ENCODE data around the gene BFAR. TPM values are rescaled to one million over a fixed set of nuclear protein-coding genes. Genes with fewer than 3 reads are reported as not detected.

The BFAR gene
- 10 to 100 TPM; 41.6 to 51.4 (median 44.8) TPM for total RNA-seq

DNA sequence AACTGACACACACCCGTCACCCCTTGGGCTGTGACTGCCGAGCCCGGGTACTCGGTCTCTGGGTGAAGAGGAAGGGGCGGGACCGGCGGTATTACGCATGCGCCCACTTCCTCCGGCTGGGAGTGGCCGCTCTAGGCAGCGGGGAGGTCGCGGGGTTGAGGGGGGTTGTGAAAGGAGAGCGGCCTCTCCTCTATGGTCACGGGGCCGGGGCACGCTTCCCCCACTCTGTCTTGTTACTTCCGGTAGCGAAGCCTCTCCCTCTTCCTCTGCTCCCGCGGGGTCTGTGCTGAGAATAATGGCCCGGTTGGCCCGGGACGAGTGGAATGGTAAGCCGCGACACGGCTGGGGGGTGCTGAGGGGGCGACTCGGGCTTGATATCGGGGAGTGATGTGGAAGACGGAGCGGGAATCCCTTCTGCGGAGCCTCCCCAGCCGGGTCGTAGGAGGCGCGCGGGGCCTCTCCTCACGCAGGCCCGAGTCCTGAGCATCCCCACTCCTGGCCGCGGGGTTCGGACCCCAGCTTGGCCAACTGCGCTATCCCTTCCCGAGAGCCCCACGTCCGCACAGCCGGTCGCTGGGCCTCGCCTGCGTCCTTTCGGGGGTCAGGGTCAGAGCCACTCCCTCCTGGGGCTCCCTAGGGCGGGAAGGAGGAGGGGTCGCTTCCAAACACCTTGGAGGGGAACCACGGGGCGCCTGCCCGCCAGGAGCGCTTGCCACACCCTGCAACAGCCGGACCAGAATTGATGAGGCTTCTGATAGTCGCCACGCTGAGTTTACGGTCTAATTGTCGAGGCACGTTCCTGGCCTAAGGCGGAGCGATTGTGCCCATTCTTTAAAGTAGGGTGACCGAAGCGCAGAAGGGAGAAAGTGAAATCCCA, at the start of gene BFAR:
Gene BFAR, plus strand, starts transcription at position 259 of the 877 bp plus-strand sequence. CDS start 11,396 bp downstream, outside the sequence.
- peak; percentile 100 for DNase-seq (ENCODE audit: low spot score in 2 of 2)
- WGBS: under 1% methylated on average over 49 of the region's 69 CpGs
- no peaks in the 10 kb centered on the region for H3K27me3 ChIP-seq
- no peaks in the 10 kb centered on the region for H3K36me3 ChIP-seq
- TF ChIP-seq CTCF (IDR thresholded peaks at IDR 0.05): no peak
- peak; percentile 83 to 97 (median 92) for TF ChIP-seq POLR2AphosphoS5 (IDR thresholded peaks at IDR 0.05)
- TF ChIP-seq POLR2A (IDR thresholded peaks at IDR 0.05): peak in 1 of 2 donors; percentile 98
- TF ChIP-seq EP300 (IDR thresholded peaks at IDR 0.05): no peak
- H3K4me3 ChIP-seq: peak within 1 kb of the TSS; percentile 97
- peaks cover 64% of the 10 kb centered on the region for H3K4me1 ChIP-seq
- H3K27ac ChIP-seq: peak within 1 kb of the TSS; percentile 98
- H3K9me3 ChIP-seq: no peaks in the 10 kb centered on the region

GRCh38 chr16:14585287-14585686, 47.5 kb upstream of the BFAR start:
- Histone ChIP-seq H3K4me1 (no peaks in the 10 kb centered on the region), H3K9me3 (no peaks in the 10 kb centered on the region), H3K27me3 (no peaks in the 10 kb centered on the region), H3K27ac (no peak overlapping the region), H3K36me3 (peaks cover 83% of the 10 kb centered on the region), H3K4me3 (no peak overlapping the region)
- 91% methylated on average over 3 of the region's 3 CpGs for WGBS
- no peak for TF ChIP-seq POLR2AphosphoS5 (IDR thresholded peaks at IDR 0.05)
- TF ChIP-seq POLR2A (IDR thresholded peaks at IDR 0.05): no peak
- no peak for TF ChIP-seq CTCF (IDR thresholded peaks at IDR 0.05)
- no peak for TF ChIP-seq EP300 (IDR thresholded peaks at IDR 0.05)
- DNase-seq (ENCODE audit: low spot score in 2 of 2): no peak

DNA sequence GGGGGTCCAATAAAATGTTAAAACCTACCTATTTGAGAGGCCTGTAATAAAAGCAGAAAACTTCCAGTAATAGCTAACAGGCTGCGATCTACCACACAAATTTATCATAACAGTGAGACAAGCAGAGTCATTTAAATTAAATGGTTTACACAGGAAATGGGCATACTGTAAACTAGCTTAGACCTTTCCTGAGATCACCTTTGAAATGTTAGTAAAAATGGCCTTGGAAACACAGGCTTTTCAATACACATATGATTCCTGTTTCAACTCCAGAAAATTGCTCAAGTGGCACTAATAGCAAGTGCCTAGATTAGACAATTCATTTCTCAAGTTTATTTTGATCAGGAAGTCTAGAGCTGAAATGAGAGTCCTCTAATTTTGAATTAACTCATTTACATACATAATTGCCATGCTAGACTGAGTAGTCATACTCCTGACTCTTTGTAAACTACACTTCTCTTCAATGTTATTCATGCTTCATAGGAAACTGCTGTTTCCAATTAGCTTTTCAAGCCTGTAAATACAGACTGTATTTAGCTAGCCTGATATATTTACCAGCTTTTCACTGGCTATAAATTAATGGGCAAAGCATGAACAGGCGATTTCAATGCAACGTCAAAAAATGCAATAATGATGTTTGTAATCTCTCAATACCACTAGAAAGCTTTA, 46.0 kb upstream of the BFAR start:
- H3K36me3 ChIP-seq: peaks cover 83% of the 10 kb centered on the region
- H3K4me3 ChIP-seq: no peak overlapping the region
- no peaks in the 10 kb centered on the region for H3K9me3 ChIP-seq
- no peak overlapping the region for H3K27ac ChIP-seq
- no peaks in the 10 kb centered on the region for H3K4me1 ChIP-seq
- WGBS: 80% methylated on average over 3 of the region's 3 CpGs
- TF ChIP-seq EP300 (IDR thresholded peaks at IDR 0.05): no peak
- TF ChIP-seq CTCF (IDR thresholded peaks at IDR 0.05): no peak
- TF ChIP-seq POLR2A (IDR thresholded peaks at IDR 0.05): no peak
- TF ChIP-seq POLR2AphosphoS5 (IDR thresholded peaks at IDR 0.05): no peak
- no peak for DNase-seq (ENCODE audit: low spot score in 2 of 2)
- no peaks in the 10 kb centered on the region for H3K27me3 ChIP-seq

- Histone ChIP-seq H3K9me3 (no peaks in the 10 kb centered on the region), H3K27me3 (no peaks in the 10 kb centered on the region), H3K36me3 (peaks cover 86% of the 10 kb centered on the region), H3K27ac (no peak overlapping the region), H3K4me3 (no peak overlapping the region), H3K4me1 (no peaks in the 10 kb centered on the region)
- WGBS: 56% methylated on average over 2 of the region's 2 CpGs
- TF ChIP-seq POLR2AphosphoS5 (IDR thresholded peaks at IDR 0.05): no peak
- peak; percentile 26 to 33 for TF ChIP-seq CTCF (IDR thresholded peaks at IDR 0.05)
- no peak for DNase-seq (ENCODE audit: low spot score in 2 of 2)
These were observed 32.6 kb upstream of the BFAR start for GRCh38 chr16:14600164-14600563.

DNA sequence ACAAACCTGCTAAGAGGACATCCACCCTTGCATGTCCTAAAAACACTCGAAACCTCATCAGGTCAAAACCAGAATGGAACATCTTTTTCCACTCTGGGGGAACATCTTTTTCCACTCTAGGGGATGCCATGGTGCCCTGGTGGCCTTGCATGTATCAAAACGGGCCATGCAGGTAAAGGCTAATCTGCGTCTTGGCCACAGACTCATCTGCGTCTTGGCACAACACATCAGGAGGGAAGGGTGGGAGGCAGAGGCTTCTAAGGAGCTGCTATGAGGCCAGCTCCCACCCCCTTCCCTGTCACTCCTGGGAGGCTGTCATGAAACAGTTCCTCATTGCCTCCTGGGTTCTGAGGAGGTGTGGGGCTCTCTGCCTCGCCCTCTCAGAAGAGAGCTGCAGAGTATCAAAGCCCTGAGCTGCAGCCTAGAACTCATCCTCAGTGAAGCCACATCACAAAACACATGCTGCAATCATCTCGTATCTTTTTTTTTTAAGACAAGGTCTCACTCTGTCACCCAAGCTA, 30.2 kb upstream of the BFAR start:
- Histone ChIP-seq H3K27me3 (no peaks in the 10 kb centered on the region), H3K36me3 (peaks cover 94% of the 10 kb centered on the region), H3K4me1 (no peaks in the 10 kb centered on the region), H3K27ac (no peak overlapping the region), H3K9me3 (no peaks in the 10 kb centered on the region), H3K4me3 (no peak overlapping the region)
- WGBS: 92% methylated on average over 5 of the region's 6 CpGs
- no peak for DNase-seq (ENCODE audit: low spot score in 2 of 2)
- no peak for TF ChIP-seq EP300 (IDR thresholded peaks at IDR 0.05)
- TF ChIP-seq POLR2A (IDR thresholded peaks at IDR 0.05): no peak
- no peak for TF ChIP-seq POLR2AphosphoS5 (IDR thresholded peaks at IDR 0.05)
- TF ChIP-seq CTCF (IDR thresholded peaks at IDR 0.05): no peak

Measured in suprapubic skin (tissue), 4 donors.